Renal cortex interstitium (tissue), 11 donors: ENCODE measurements around the gene MDFIC. TPM values are rescaled to one million over a fixed set of nuclear protein-coding genes. Genes with fewer than 3 reads are reported as not detected.

ENCODE experiments used
- DNase-seq, 11 donors: peaks; one replicate each; pipeline ENCODE4 v3.0.0-alpha.2; 2013; ENCODE audit warnings: low read depth in 9 of 11, low spot score in 4 of 11; ENCODE audit errors: extremely low read depth in 1 of 11
- polyA plus RNA-seq, 3 donors: library from polyadenylated mRNA; unstranded; fragments of 120-200 nt; gene quantifications; one replicate each; pipeline ENCODE4 v1.2.1, GENCODE V29; 2013; ENCODE audit not compliant: insufficient read length in 3 of 3

The MDFIC gene
- polyA plus RNA-seq, 3 donors = 29.1 to 35.0 (median 29.6) TPM

GRCh38 chr7:115047958-115048720 lies 126.2 kb downstream of the MDFIC start:
- DNase-seq = no peak

GRCh38 chr7:115052706-115053105 lies 130.8 kb downstream of the MDFIC start:
- DNase-seq = no peak

GRCh38 chr7:115054478-115055065 lies 132.7 kb downstream of the MDFIC start:
- no peak for DNase-seq

- DNase-seq = no peak
Measured at GRCh38 chr7:115056019-115056418, 134.1 kb downstream of the MDFIC start.

GRCh38 chr7:115058726-115059125 lies 136.8 kb downstream of the MDFIC start:
- no peak for DNase-seq

- peak in 3 of 11 donors; percentile 7 to 35 (median 28) for DNase-seq
Measured at GRCh38 chr7:115059321-115059720, 137.4 kb downstream of the MDFIC start.

- no peak for DNase-seq
Measured at GRCh38 chr7:115060095-115060870, 138.4 kb downstream of the MDFIC start.

- no peak for DNase-seq
Measured at GRCh38 chr7:115066050-115066449, 144.2 kb downstream of the MDFIC start.

- DNase-seq = no peak
Measured at GRCh38 chr7:115066634-115067033, 144.7 kb downstream of the MDFIC start.

- no peak for DNase-seq
Measured at GRCh38 chr7:115068220-115068619, 146.3 kb downstream of the MDFIC start.
